Measurements from ENCODE around the gene ADGRB3. TPM values are rescaled to one million over a fixed set of nuclear protein-coding genes. Genes with fewer than 3 reads are reported as not detected.

The ADGRB3 gene
- total and polyA plus RNA-seq, 2 donors (not counting 3 experiments of a cell fraction or from before 2014, with no cell fraction given), result not detected

DNA sequence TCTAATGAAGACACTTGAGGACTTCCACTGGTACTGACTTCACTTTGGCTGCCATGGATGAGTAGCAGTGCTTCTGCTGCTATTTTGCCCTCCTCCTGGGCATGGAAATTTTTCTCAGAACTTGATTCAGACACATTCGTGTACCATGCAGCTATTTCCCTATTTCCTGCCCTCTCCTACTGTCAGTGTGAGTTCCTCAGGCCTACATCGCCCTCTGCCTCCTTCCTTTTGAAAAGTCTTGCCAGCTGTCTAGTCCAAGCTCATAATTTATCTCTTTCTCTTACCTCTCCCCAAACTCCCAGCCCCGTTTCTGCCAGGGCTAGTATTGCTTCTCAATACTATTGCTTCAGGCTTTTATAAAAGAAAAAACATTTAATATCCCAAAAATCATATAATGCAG lies 470.2 kb downstream of the ADGRB3 start:
- no peak for DNase-seq (ENCODE audit: low read depth, low spot score)
- TF ChIP-seq, protein P1, sequence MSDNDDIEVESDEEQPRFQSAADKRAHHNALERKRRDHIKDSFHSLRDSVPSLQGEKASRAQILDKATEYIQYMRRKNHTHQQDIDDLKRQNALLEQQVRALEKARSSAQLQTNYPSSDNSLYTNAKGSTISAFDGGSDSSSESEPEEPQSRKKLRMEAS (IDR thresholded peaks at IDR 0.05; ENCODE audit: insufficient read depth, insufficient read length), result no peak
- TF ChIP-seq GATA2 (IDR thresholded peaks at IDR 0.05; ENCODE audit: insufficient read depth, insufficient read length, low read depth, low read length), result no peak
- TF ChIP-seq POLR2AphosphoS5 (IDR thresholded peaks at IDR 0.05; ENCODE audit: insufficient read depth, low read depth, low read length), result no peak
- TF ChIP-seq FOS (IDR thresholded peaks at IDR 0.05; ENCODE audit: borderline replicate concordance, insufficient read depth, low read length), result no peak
- no peak for TF ChIP-seq MYC (IDR thresholded peaks at IDR 0.05; ENCODE audit: low read depth, low read length)
- TF ChIP-seq EZH2 (IDR thresholded peaks at IDR 0.05; ENCODE audit: borderline replicate concordance, low read depth, low read length, severe bottlenecking), result no peak
- TF ChIP-seq POLR2A (IDR thresholded peaks at IDR 0.05; ENCODE audit: low read depth, low read length), result no peak
- TF ChIP-seq, protein P2, sequence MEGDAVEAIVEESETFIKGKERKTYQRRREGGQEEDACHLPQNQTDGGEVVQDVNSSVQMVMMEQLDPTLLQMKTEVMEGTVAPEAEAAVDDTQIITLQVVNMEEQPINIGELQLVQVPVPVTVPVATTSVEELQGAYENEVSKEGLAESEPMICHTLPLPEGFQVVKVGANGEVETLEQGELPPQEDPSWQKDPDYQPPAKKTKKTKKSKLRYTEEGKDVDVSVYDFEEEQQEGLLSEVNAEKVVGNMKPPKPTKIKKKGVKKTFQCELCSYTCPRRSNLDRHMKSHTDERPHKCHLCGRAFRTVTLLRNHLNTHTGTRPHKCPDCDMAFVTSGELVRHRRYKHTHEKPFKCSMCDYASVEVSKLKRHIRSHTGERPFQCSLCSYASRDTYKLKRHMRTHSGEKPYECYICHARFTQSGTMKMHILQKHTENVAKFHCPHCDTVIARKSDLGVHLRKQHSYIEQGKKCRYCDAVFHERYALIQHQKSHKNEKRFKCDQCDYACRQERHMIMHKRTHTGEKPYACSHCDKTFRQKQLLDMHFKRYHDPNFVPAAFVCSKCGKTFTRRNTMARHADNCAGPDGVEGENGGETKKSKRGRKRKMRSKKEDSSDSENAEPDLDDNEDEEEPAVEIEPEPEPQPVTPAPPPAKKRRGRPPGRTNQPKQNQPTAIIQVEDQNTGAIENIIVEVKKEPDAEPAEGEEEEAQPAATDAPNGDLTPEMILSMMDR (IDR thresholded peaks at IDR 0.05; ENCODE audit: extremely low read depth in 1 of 2, insufficient read depth in 1 of 2, low read depth in 1 of 2, low read length in 2 of 2), result no peak
- TF ChIP-seq JUN (IDR thresholded peaks at IDR 0.05; ENCODE audit: borderline replicate concordance, insufficient read depth, insufficient read length, low read depth), result no peak
- ChIA-PET CTCF (interaction anchor here (1.1 kb wide), 1 partner anchor 130 kb away, joined by 6 read pairs; no protein-coding TSS in a partner anchor), POLR2A (no interaction called here)
- Histone ChIP-seq H3K27ac (ENCODE audit: insufficient read depth, low read depth, low read length) (no peak overlapping the region), H3K27me3 (ENCODE audit: control insufficient read depth in 2 of 2, insufficient read depth in 2 of 2, low read length in 2 of 2) (no peaks in the 10 kb centered on the region), H3K4me1 (ENCODE audit: control insufficient read depth, extremely low read depth, insufficient read depth, low read length) (no peaks in the 10 kb centered on the region), H4K20me1 (replicated peaks; ENCODE audit: control insufficient read depth, extremely low read depth, insufficient read depth, low read length) (no peaks in the 10 kb centered on the region), H3K4me2 (ENCODE audit: insufficient read depth, low read length) (no peak overlapping the region), H3K79me2 (ENCODE audit: control insufficient read depth, insufficient read depth, low read length) (no peaks in the 10 kb centered on the region), H3K9me3 (replicated peaks; ENCODE audit: control insufficient read depth, insufficient read depth, low read length) (peaks cover 1% of the 10 kb centered on the region), H3K9ac (replicated peaks; ENCODE audit: extremely low read depth, insufficient read depth, low read length) (no peak overlapping the region), H3K9me1 (replicated peaks; ENCODE audit: control insufficient read depth, extremely low read depth, insufficient read depth, low read length) (no peaks in the 10 kb centered on the region), H2AFZ (ENCODE audit: low read depth, low read length) (no peak overlapping the region), H3K4me3 (replicated peaks in 1 of 3; ENCODE audit: insufficient read depth in 1 of 3, low read depth in 1 of 3, low read length in 3 of 3) (no peak overlapping the region), H3K36me3 (ENCODE audit: control insufficient read depth in 2 of 2, extremely low read depth in 1 of 2, insufficient read depth in 2 of 2, low read length in 2 of 2) (no peaks in the 10 kb centered on the region)
- dilution Hi-C loops (cut with MboI; ENCODE audit: extremely low pct_ligation_motif_present, low sequenced_read_pairs) (no loop called here), intact Hi-C loops (cut with micrococcal nuclease) (no loop called here)
- no peak for FAIRE-seq
- BruUV-seq (replicated peaks), result no TSS peak
